Measurements from ENCODE around the gene EVI5.
"Not testable (repeated sequence)": the region's sequence is repeated elsewhere in the genome, so short reads cannot be mapped to it uniquely, and the experiment has no call there.

GRCh38 chr1:92584810-92585209 lies 200.1 kb downstream of the EVI5 start:
- TF ChIP-seq, protein P1, sequence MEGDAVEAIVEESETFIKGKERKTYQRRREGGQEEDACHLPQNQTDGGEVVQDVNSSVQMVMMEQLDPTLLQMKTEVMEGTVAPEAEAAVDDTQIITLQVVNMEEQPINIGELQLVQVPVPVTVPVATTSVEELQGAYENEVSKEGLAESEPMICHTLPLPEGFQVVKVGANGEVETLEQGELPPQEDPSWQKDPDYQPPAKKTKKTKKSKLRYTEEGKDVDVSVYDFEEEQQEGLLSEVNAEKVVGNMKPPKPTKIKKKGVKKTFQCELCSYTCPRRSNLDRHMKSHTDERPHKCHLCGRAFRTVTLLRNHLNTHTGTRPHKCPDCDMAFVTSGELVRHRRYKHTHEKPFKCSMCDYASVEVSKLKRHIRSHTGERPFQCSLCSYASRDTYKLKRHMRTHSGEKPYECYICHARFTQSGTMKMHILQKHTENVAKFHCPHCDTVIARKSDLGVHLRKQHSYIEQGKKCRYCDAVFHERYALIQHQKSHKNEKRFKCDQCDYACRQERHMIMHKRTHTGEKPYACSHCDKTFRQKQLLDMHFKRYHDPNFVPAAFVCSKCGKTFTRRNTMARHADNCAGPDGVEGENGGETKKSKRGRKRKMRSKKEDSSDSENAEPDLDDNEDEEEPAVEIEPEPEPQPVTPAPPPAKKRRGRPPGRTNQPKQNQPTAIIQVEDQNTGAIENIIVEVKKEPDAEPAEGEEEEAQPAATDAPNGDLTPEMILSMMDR (IDR thresholded peaks at IDR 0.05), result not testable (repeated sequence)
- not testable (repeated sequence) for TF ChIP-seq POLR2A (IDR thresholded peaks at IDR 0.05)

Data from tibial nerve (tissue), 3 donors.